GM18867 (cell line): ENCODE results near the gene DNAAF9.
"Not testable (repeated sequence)": the region's sequence is repeated elsewhere in the genome, so short reads cannot be mapped to it uniquely, and the experiment has no call there.

Source experiments
- ATAC-seq: cut with Tn5 transposase; IDR thresholded peaks from one replicate; pipeline ENCODE4 v1.9.1; 2021; ENCODE audit warnings: mild to moderate bottlenecking, moderate library complexity; ENCODE audit not compliant: unreplicated experiment

DNAAF9 gene

GRCh38 chr20:3407040-3407770 is at the start of gene DNAAF9:
Gene DNAAF9 (minus strand): TSS chr20:3407669. CDS start chr20:3407557, 112 bp downstream.
- peak; percentile 41 for ATAC-seq

GRCh38 chr20:3456648-3457047 is 49.2 kb upstream of the DNAAF9 start:
- no peak for ATAC-seq

- ATAC-seq, result no peak
Measured at GRCh38 chr20:3454831-3455230, 47.4 kb upstream of the DNAAF9 start.

DNA sequence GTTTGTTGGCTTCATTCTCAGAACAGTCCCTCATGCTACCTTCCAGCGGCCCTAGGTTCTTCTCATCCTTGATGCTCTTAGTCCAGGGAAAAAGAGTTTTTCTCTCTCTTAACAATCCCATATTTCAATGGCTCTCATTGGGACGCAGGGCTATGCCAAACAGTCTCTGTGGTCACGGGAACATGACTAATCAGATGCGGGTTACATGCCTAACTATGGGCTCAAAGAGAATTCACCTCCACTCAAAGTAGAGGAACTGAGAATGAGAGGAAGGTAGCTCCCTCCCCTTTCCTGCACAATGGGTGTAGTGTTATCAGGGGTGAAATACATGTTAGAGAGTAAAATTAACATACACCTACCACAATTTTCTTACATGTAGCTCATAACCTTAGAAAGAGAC is 45.2 kb upstream of the DNAAF9 start:
- no peak for ATAC-seq

DNA sequence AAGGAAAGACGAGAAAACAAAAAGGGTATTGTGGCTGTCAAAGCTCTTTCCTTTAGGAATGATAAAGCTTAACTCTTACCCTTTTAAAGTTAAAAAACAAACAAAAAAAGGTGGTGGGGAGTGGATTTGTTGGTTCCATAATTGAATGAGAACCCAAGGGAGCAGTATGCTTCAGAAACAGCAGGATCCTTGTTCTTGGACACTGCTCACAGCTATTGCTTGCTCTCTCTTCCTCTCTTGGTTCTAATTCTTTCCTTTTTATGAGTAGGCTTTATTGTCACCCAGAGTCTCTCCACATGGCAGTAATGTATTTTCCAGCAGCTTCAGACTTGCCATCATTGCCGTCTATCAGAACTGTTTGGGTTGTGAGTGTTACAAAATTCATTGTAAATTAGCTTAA is 44.7 kb upstream of the DNAAF9 start:
- ATAC-seq, result no peak

- no peak for ATAC-seq
Measured at GRCh38 chr20:3449319-3449718, 41.9 kb upstream of the DNAAF9 start.

DNA sequence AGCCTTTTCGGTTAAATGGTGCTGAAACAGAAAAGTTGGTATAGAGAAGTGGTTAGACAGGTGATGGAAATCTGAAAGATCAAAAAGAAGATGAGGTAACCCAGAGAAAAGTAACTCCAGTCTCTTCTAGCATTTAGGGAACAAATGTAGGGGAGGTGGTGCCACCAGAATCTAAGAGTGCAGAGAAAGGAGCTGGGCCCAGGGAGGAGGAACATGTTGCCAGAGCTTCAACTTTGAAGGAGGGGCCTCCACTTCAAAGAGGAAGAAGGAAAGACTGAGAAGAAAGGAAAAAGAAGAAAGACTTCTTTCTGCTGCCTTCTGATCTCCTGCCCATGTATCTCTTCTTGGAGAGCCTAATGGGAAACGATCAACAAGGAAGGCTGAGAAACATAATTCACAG is 39.9 kb upstream of the DNAAF9 start:
- no peak for ATAC-seq

DNA sequence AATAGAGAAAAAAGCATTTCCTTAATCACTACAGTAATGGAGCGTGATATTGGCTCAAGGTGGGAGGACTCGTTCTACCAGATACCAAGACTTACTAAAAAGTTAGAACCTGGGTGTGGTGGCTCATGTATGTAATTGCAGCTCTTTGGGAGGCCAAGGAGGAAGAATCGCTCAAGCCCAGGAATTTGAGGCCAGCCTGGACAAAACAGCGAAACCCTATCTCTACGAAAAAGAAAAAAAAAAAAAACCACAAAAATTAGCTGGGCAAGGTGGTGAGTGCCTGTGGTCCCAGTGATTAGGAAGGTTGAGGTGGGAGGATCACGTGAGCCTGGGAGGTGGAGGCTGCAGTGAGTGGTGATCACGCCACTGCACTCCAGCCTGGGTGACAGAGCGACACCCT is 39.3 kb upstream of the DNAAF9 start:
- no peak for ATAC-seq

GRCh38 chr20:3436864-3437574 is 29.6 kb upstream of the DNAAF9 start:
- no peak for ATAC-seq

- ATAC-seq, result no peak
Measured at GRCh38 chr20:3434232-3434631, 26.8 kb upstream of the DNAAF9 start.

- ATAC-seq, result no peak
Measured at GRCh38 chr20:3433744-3434143, 26.3 kb upstream of the DNAAF9 start.

- ATAC-seq, result no peak
Measured at GRCh38 chr20:3432844-3433243, 25.4 kb upstream of the DNAAF9 start.

DNA sequence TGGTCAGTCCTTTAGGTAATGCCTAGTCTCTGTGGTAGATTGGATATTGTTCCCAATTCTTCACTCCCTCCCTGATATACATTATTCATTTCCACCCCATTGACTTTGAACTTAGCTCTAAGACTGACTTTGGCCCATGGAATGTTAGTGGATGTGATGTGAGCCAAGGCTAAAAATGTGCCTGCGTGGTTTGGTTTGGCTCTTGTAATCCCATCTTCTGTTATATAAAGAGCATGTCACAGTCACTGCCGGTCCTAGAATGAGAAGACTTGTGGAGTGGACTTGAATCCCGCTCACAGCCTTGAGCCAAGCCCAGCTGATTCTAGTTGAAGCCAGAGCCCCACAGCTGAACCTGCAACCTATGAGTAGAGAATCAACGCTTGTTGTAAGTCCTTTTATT is 23.6 kb upstream of the DNAAF9 start:
- no peak for ATAC-seq

DNA sequence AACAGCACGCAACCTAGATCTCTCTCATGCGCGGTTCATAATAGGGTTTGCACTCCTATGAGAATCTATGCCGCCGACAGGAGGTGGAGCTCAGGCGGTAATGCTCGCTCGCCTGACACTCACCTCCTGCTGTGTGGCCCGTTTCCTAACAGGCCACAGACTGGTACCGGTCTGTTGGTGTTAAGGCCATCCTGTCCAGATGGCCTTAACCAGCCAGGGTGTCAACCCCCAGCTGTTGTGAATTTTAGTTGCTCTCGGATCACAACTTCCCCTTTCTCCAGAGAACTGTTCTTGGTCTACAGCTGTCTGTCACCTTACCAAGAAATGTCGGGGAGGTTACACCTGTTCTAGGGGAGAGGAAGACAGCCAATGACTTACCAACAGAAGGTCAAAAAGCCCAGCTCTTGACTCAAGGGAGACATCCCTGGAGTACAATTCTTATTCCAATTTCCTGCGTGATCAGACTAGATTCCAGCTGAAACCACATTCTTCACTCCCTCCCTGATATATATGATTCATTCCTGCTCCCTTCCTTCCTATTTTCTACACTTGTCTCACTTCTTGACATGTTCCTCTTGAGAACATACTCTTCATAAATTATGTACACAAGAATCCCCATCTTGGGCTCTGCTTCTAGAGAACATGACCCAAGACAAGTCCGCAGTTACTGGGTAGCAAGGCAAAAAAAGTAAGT is 23.1 kb upstream of the DNAAF9 start:
- ATAC-seq, result peak; percentile 92

DNA sequence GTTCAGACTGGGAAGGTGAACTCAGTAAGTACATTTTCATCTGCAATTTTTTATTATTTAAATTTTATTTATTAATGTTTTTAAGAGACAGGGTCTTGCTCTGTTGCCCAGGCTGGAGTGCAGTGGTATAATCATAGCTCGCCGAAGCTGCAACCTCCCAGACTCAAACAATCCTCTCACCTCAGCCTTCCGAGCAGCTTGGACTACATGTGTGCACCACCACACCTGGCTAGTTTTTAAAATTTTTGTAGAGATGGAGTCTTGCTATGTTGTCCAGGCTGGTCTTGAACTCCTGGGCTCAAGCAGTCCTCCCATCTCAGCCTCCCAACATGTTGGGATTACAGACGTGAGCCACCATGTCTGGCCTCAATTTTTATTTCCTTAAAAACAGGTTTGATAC is 19.3 kb upstream of the DNAAF9 start:
- ATAC-seq, result not testable (repeated sequence)

GRCh38 chr20:3423126-3423525 is 15.7 kb upstream of the DNAAF9 start:
- ATAC-seq, result no peak

GRCh38 chr20:3421985-3422384 is 14.5 kb upstream of the DNAAF9 start:
- no peak for ATAC-seq

DNA sequence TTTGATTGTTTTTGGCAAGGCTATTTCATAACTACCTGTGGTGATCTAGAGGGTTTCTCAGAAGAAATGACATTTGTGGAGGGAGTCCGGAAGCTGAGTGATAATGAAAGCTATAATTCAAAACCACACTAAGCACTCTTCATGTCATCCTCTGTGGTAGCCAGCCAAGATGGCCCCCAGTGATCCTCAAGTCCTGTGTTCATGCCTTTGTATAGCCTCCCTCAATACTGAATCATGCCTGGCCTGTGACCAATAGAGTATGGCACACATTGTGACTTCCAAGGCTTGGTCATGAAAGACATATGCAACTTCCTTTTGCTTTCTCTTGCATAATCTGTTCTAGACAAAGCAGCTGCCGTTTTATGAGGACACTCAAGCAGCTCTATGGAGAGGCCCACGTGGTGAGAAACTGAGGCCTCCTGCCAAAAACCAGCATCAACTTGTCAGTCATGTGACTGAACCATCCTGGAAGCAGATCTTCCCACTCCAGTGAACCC is 12.8 kb upstream of the DNAAF9 start:
- peak; percentile 98 for ATAC-seq

DNA sequence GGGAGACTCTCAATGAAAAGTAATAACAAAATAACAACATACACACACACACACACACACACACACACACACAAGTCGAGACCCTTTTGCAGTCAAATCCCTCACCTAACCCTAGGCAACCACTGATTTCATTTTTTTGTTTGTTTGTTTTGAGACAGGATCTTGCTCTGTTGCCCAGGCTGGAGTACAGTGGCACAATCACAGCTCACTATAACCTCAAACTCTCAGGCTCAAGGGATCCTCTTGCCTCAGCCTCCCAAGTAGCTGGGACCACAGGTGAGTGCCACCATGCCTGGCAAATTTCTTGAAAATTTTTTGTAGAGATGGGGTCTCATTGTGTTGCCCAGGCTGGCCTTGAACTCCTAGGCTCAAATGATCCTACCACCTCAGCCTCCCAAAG is 10.7 kb upstream of the DNAAF9 start:
- ATAC-seq, result not testable (repeated sequence)

GRCh38 chr20:3414122-3414521 is 6.7 kb upstream of the DNAAF9 start:
- ATAC-seq, result no peak

- no peak for ATAC-seq
Measured at GRCh38 chr20:3413393-3413889, 6.0 kb upstream of the DNAAF9 start.
